ENCODE measurements around the gene PCYT1A. TPM values are rescaled to one million over a fixed set of nuclear protein-coding genes. Genes with fewer than 3 reads are reported as not detected.
A peak's percentile ranks its signal among the peaks of the same experiment; 100 is the strongest.
"Not testable (repeated sequence)": the region's sequence is repeated elsewhere in the genome, so short reads cannot be mapped to it uniquely, and the experiment has no call there.

Gene PCYT1A
- polyA plus RNA-seq, 1 donor, result 54.4 TPM

GRCh38 chr3:196216089-196216564 is 71.4 kb downstream of the PCYT1A start, which contains the start of gene SLC51A:
SLC51A (plus strand) TSS chr3:196216534; CDS start chr3:196216713, 179 bp downstream.
- peaks cover 2% of the 10 kb centered on the region for H3K27me3 ChIP-seq (ENCODE audit: control insufficient read depth, insufficient read depth, low read length)
- H3K9me3 ChIP-seq (ENCODE audit: control insufficient read depth, low read depth, low read length), result no peaks in the 10 kb centered on the region
- WGBS (ENCODE audit: insufficient coverage, low lambda C conversion rate), result no CpG with 5 or more reads among the region's 15 CpGs
- peak within 1 kb of the TSS; percentile 41 for H3K4me3 ChIP-seq (ENCODE audit: low read length)
- H3K36me3 ChIP-seq (ENCODE audit: control insufficient read depth, insufficient read depth, low read length), result no peaks in the 10 kb centered on the region
- H3K27ac ChIP-seq (ENCODE audit: low read length), result peak within 1 kb of the TSS; percentile 84
- H3K4me1 ChIP-seq (ENCODE audit: control insufficient read depth, insufficient read depth, low read length), result peaks cover 51% of the 10 kb centered on the region
- peak in 1 of 2 donors; percentile 75 for DNase-seq

- Histone ChIP-seq H3K27ac (ENCODE audit: low read length) (peak overlapping the region; percentile 84), H3K4me1 (ENCODE audit: control insufficient read depth, insufficient read depth, low read length) (peaks cover 51% of the 10 kb centered on the region)
- no CpG with 5 or more reads among the region's 10 CpGs for WGBS (ENCODE audit: insufficient coverage, low lambda C conversion rate)
Observed at GRCh38 chr3:196215493-196216020, 72.0 kb downstream of the PCYT1A start.

GRCh38 chr3:196214783-196215441 is 72.6 kb downstream of the PCYT1A start:
- H3K27me3 ChIP-seq (ENCODE audit: control insufficient read depth, insufficient read depth, low read length), result peaks cover 2% of the 10 kb centered on the region
- no peaks in the 10 kb centered on the region for H3K9me3 ChIP-seq (ENCODE audit: control insufficient read depth, low read depth, low read length)
- WGBS (ENCODE audit: insufficient coverage, low lambda C conversion rate), result no CpG with 5 or more reads among the region's 16 CpGs
- H3K4me1 ChIP-seq (ENCODE audit: control insufficient read depth, insufficient read depth, low read length), result peaks cover 51% of the 10 kb centered on the region
- no peak overlapping the region for H3K4me3 ChIP-seq (ENCODE audit: low read length)
- peak; percentile 89 to 96 for DNase-seq
- H3K27ac ChIP-seq (ENCODE audit: low read length), result peak overlapping the region; percentile 84
- H3K36me3 ChIP-seq (ENCODE audit: control insufficient read depth, insufficient read depth, low read length), result no peaks in the 10 kb centered on the region

More at GRCh38 chr3:196215493-196216020, 72.0 kb downstream of the PCYT1A start:
- DNase-seq, result peak in 1 of 2 donors; percentile 32
- peaks cover 2% of the 10 kb centered on the region for H3K27me3 ChIP-seq (ENCODE audit: control insufficient read depth, insufficient read depth, low read length)
- H3K36me3 ChIP-seq (ENCODE audit: control insufficient read depth, insufficient read depth, low read length), result no peaks in the 10 kb centered on the region
- no peaks in the 10 kb centered on the region for H3K9me3 ChIP-seq (ENCODE audit: control insufficient read depth, low read depth, low read length)
- H3K4me3 ChIP-seq (ENCODE audit: low read length), result no peak overlapping the region

- no CpG with 5 or more reads among the region's 23 CpGs for WGBS (ENCODE audit: insufficient coverage, low lambda C conversion rate)
- no peak for DNase-seq
- no peak within 1 kb of the TSS for H3K4me3 ChIP-seq (ENCODE audit: low read length)
Observed at GRCh38 chr3:196210673-196211556, 76.6 kb downstream of the PCYT1A start, which contains the start of gene ZDHHC19. ZDHHC19 (minus strand) TSS chr3:196211400; CDS start chr3:196211315, 85 bp downstream.

GRCh38 chr3:196209944-196210672 is 77.4 kb downstream of the PCYT1A start:
- H3K4me1 ChIP-seq (ENCODE audit: control insufficient read depth, insufficient read depth, low read length), result peaks cover 17% of the 10 kb centered on the region
- not testable (repeated sequence) for DNase-seq; H3K27me3 ChIP-seq (ENCODE audit: control insufficient read depth, insufficient read depth, low read length); H3K36me3 ChIP-seq (ENCODE audit: control insufficient read depth, insufficient read depth, low read length); H3K27ac ChIP-seq (ENCODE audit: low read length); H3K4me3 ChIP-seq (ENCODE audit: low read length); H3K9me3 ChIP-seq (ENCODE audit: control insufficient read depth, low read depth, low read length)
- WGBS (ENCODE audit: insufficient coverage, low lambda C conversion rate), result 95% methylated on average over 6 of the region's 11 CpGs

More at GRCh38 chr3:196210673-196211556, 76.6 kb downstream of the PCYT1A start, which contains the start of gene ZDHHC19:
- no peaks in the 10 kb centered on the region for H3K9me3 ChIP-seq (ENCODE audit: control insufficient read depth, low read depth, low read length)
- no peak within 1 kb of the TSS for H3K27ac ChIP-seq (ENCODE audit: low read length)
- peaks cover 4% of the 10 kb centered on the region for H3K27me3 ChIP-seq (ENCODE audit: control insufficient read depth, insufficient read depth, low read length)
- no peaks in the 10 kb centered on the region for H3K36me3 ChIP-seq (ENCODE audit: control insufficient read depth, insufficient read depth, low read length)
- peaks cover 25% of the 10 kb centered on the region for H3K4me1 ChIP-seq (ENCODE audit: control insufficient read depth, insufficient read depth, low read length)

GRCh38 chr3:196208942-196209695 is 78.4 kb downstream of the PCYT1A start:
- no CpG with 5 or more reads among the region's 24 CpGs for WGBS (ENCODE audit: insufficient coverage, low lambda C conversion rate)
- no peak overlapping the region for H3K4me3 ChIP-seq (ENCODE audit: low read length)
- no peak for DNase-seq
- H3K4me1 ChIP-seq (ENCODE audit: control insufficient read depth, insufficient read depth, low read length), result peaks cover 7% of the 10 kb centered on the region
- H3K27ac ChIP-seq (ENCODE audit: low read length), result no peak overlapping the region
- no peaks in the 10 kb centered on the region for H3K9me3 ChIP-seq (ENCODE audit: control insufficient read depth, low read depth, low read length)
- peaks cover 4% of the 10 kb centered on the region for H3K27me3 ChIP-seq (ENCODE audit: control insufficient read depth, insufficient read depth, low read length)
- no peaks in the 10 kb centered on the region for H3K36me3 ChIP-seq (ENCODE audit: control insufficient read depth, insufficient read depth, low read length)

- H3K9me3 ChIP-seq (ENCODE audit: control insufficient read depth, low read depth, low read length), result no peaks in the 10 kb centered on the region
- peaks cover 8% of the 10 kb centered on the region for H3K27me3 ChIP-seq (ENCODE audit: control insufficient read depth, insufficient read depth, low read length)
- peaks cover 2% of the 10 kb centered on the region for H3K4me1 ChIP-seq (ENCODE audit: control insufficient read depth, insufficient read depth, low read length)
- H3K27ac ChIP-seq (ENCODE audit: low read length), result no peak overlapping the region
- 0% methylated on average over 3 of the region's 49 CpGs for WGBS (ENCODE audit: insufficient coverage, low lambda C conversion rate)
- DNase-seq, result peak in 1 of 2 donors; percentile 55
- peak overlapping the region; percentile 25 for H3K4me3 ChIP-seq (ENCODE audit: low read length)
- no peaks in the 10 kb centered on the region for H3K36me3 ChIP-seq (ENCODE audit: control insufficient read depth, insufficient read depth, low read length)
Observed at GRCh38 chr3:196207833-196208607, 79.5 kb downstream of the PCYT1A start.

GRCh38 chr3:196207159-196207832 is 80.2 kb downstream of the PCYT1A start:
- no CpG with 5 or more reads among the region's 70 CpGs for WGBS (ENCODE audit: insufficient coverage, low lambda C conversion rate)
- Histone ChIP-seq H3K27ac (ENCODE audit: low read length) (no peak overlapping the region), H3K27me3 (ENCODE audit: control insufficient read depth, insufficient read depth, low read length) (peaks cover 8% of the 10 kb centered on the region), H3K4me3 (ENCODE audit: low read length) (peak overlapping the region; percentile 35), H3K36me3 (ENCODE audit: control insufficient read depth, insufficient read depth, low read length) (no peaks in the 10 kb centered on the region), H3K9me3 (ENCODE audit: control insufficient read depth, low read depth, low read length) (no peaks in the 10 kb centered on the region), H3K4me1 (ENCODE audit: control insufficient read depth, insufficient read depth, low read length) (peaks cover 2% of the 10 kb centered on the region)
- DNase-seq, result peak in 1 of 2 donors; percentile 31

Data from large intestine (tissue), 3 donors.